Mammary epithelial cell (primary cell): ENCODE measurements around the gene MIB2.

ENCODE experiments used
- CTCF ChIP-seq, 2 donors: IDR thresholded peaks in 1 of 2; conservative IDR thresholded peaks in 1 of 2; 2 replicates each; pipeline ENCODE4 v1.5.1; 2011 to 2012; ENCODE audit warnings: inconsistent platforms in 2 of 2, low read length in 2 of 2, mild to moderate bottlenecking in 2 of 2, control low read depth in 1 of 2, low read depth in 1 of 2; ENCODE audit not compliant: insufficient read depth in 1 of 2; ENCODE audit errors: extremely low read depth in 1 of 2
- EZH2 ChIP-seq: IDR thresholded peaks from 2 replicates; pipeline ENCODE4 v1.6.1; 2012; ENCODE audit warnings: low read length, inconsistent platforms, borderline replicate concordance

GRCh38 chr1:1601564-1602303 lies 13.6 kb upstream of the MIB2 start:
- TF ChIP-seq EZH2, result no peak
- TF ChIP-seq CTCF (conservative IDR thresholded peaks at IDR 0.05 in 1 of 2, IDR thresholded peaks at IDR 0.05 in 1 of 2; ENCODE audit: extremely low read depth in 1 of 2, insufficient read depth in 1 of 2, low read depth in 1 of 2, low read length in 2 of 2), result no peak
